H7 (cell line): Measurements from ENCODE around the gene ZNF365. TPM values are rescaled to one million over a fixed set of nuclear protein-coding genes. Genes with fewer than 3 reads are reported as not detected.

ENCODE experiments used
- total RNA-seq: library from RNA; depleted of rRNA; stranded (reverse); fragments of >200 nt; shearing (Covaris generic); gene quantifications from 2 replicates; pipeline ENCODE4 v1.2.3, GENCODE V29; 2014; rRNA removed

The ZNF365 gene
- total RNA-seq, 1 experiment from 2014 or later = not detected

Other genes starting within 250 kb of the ZNF365 start
- 9.5 and 12.5 TPM in 2 replicates for gene RTKN2, start 105.5 kb upstream of the ZNF365 start, total RNA-seq